ACHN (cell line): Measurements from ENCODE around the gene ADARB2.

Experiments used
- DNase-seq: peaks from one replicate; pipeline ENCODE4 v3.0.0-alpha.2; 2015
- in situ Hi-C: cut with HindIII; loops from 2 replicates; pipeline ENCODE4 v1.10.0; 2017; ENCODE audit warnings: low sequenced_read_pairs, low pct_ligation_motif_present, low pct_unique_long_range_greater_than_20kb

ADARB2 gene

GRCh38 chr10:1147810-1148209, 589.5 kb downstream of the ADARB2 start:
- in situ Hi-C loops: no loop called here
- DNase-seq: no peak

- DNase-seq: peak; percentile 11
- in situ Hi-C loops: no loop called here
Observed at GRCh38 chr10:1142596-1142995, 594.7 kb downstream of the ADARB2 start.

DNA sequence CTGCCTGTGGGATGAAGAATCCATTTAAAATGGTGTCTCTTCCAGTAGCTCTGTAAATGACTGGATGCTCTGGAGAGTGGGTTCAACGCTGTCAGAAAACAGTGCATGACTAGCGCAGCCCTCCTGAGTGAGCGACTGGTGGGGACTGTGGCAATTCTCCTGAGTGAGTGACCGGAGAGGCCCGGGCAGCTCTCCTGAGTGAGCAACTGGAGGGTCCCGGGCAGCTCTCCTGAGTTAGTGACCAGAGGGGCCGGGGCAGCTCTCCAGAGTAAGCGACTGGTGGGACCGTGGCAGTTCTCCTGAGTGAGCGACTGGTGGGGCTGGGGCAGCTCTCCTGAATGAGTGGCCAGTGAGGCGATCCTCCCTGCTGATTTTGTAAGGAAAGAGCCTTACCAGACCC, 595.6 kb downstream of the ADARB2 start:
- no peak for DNase-seq
- in situ Hi-C loops: no loop called here

GRCh38 chr10:1141261-1141660, 596.1 kb downstream of the ADARB2 start:
- in situ Hi-C loops: no loop called here
- no peak for DNase-seq

DNA sequence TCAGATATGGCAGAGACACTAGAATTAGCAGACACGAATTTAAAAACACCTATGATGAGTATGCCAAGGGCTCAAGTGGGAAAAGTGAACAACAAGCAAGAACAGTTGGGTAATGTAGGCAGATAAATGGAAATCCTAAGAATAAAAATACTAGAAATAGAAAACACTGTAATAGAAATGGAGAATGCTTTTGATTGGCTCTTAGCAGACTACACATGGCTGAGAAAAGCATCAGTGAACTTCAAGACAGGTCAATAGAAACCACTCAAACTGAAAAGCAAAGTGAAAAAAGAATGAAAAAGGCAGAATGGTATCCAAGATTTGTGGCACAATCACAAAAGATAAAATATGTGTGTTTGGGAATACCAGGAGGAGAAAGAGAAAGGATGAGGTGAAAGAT, 598.8 kb downstream of the ADARB2 start:
- DNase-seq: no peak
- in situ Hi-C loops: no loop called here

DNA sequence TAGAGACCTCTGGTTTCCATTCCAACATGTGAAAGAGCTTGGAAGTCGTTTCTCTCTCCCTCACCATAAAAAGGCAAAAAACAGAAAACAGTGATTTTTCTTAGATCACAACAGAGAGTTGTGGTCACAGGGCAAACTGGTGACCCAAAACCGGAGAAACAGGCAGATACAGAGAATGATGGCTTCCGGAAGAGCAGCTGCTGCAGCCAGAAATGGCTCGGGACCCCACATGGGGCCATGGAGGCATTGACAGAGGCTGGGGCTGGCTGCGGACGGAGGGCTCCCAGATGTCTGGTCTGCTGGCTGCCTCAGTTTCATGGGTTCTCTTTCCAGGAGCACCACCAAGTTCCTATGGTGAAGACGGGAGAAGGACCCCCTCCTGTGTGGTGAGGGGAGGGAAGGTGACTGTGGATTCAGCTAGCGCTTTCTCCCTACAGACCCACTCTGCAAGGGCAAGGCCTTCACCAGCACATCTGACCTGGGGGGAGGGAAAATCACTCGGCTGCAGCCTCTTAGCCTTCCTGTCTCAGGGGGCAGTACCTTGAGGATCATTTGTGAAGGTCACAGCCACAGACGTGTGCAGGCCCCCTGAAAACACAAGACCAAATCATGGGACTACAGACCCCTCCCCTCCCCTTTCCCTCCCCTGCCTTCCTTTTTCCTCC, 599.7 kb downstream of the ADARB2 start:
- in situ Hi-C loops: no loop called here
- DNase-seq: no peak

DNA sequence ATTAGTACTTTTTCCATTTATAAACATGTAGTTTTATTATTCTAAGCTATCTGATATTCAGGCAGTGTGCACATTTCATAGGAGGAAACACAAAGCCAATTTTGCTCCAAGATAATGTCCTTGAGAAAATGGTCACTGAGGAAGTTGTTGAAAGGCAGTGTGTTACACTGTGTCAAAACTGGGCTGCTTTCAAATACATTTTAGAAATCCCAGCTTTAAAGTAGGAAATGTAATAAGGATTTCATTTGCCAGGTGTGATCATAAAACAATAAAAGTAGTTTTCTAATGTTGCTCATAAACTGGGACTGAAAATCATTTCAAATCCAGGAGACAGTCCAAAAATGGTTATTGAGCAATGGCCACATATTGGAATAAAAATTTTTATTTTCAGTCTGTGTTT, 601.1 kb downstream of the ADARB2 start:
- no peak for DNase-seq
- in situ Hi-C loops: no loop called here

DNA sequence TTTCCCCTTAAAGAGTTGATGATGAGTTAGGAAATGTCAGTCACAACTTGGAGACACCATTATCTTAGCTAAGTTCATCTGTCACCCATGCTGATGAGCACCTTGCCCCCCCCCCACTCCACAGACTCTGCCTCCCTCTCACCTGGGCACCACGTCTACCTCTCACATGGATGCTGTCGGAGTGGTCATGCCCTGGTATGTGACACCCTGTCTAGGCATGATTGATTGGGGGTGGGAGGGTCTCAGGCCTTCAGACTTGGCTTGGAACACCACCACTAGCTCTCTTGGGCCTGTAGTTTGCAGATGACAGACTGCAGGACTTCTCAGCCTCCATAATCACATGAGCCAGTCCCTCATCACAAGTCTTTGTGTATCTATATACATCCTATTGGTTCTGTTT, 603.2 kb downstream of the ADARB2 start:
- DNase-seq: no peak
- in situ Hi-C loops: no loop called here

GRCh38 chr10:1133495-1134045, 603.8 kb downstream of the ADARB2 start:
- DNase-seq: no peak
- in situ Hi-C loops: no loop called here

GRCh38 chr10:1132584-1132983, 604.7 kb downstream of the ADARB2 start:
- DNase-seq: no peak
- in situ Hi-C loops: no loop called here

- in situ Hi-C loops: no loop called here
- DNase-seq: no peak
Observed at GRCh38 chr10:1130995-1131790, 606.1 kb downstream of the ADARB2 start.

- in situ Hi-C loops: no loop called here
- DNase-seq: no peak
Observed at GRCh38 chr10:1130226-1130625, 607.1 kb downstream of the ADARB2 start.

DNA sequence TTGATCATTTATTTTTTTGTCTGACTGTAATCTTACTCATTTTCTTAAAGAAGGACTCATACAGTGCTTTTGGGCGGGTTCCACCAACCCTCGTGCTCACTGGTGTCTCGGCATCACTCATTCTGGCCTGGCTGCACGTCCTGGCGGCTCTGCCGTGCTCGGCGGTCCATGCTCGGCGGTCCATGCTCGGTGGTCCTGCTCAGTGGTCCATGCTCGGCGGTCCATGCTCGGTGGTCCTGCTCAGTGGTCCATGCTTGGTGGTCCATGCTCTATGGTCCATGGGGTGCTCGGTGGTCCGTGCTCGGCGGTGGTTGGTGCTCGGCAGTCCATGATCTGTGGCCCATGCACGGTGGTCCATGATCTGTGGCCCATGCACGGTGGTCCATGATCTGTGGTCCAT, 608.7 kb downstream of the ADARB2 start:
- in situ Hi-C loops: no loop called here
- DNase-seq: no peak

- in situ Hi-C loops: no loop called here
- DNase-seq: no peak
Observed at GRCh38 chr10:1128115-1128514, 609.2 kb downstream of the ADARB2 start.

DNA sequence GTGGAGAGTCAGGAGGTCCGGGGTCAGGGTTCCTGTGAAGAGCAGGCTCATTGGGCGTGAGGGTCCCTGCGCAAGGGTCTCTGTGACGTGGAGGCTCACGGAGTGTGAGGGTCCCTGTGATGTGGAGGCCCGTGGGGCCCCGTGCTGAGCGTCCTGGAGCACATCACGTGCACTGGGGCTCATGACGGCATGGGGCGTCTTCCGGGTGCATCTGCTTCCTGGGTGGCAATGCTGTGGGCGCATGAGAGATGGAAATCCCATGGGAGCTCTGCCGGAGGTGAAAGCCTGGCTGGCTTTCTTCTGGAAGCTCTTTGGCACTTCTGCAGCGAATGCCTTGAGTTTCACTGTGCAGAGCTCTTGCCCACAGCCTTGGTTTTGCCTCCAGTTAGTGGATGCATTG, 609.7 kb downstream of the ADARB2 start:
- in situ Hi-C loops: no loop called here
- DNase-seq: no peak
